Heart right ventricle (tissue), 16 donors: ENCODE data around the gene TMEM181. TPM values are rescaled to one million over a fixed set of nuclear protein-coding genes. Genes with fewer than 3 reads are reported as not detected.

Experiments used
- ATAC-seq, 8 donors: fragments of 200-7000 bp; cut with Tn5 transposase; one replicate each; pipeline ENCODE4 v1.9.1; 2020; ENCODE audit warnings: mild to moderate bottlenecking in 8 of 8, moderate library complexity in 8 of 8, moderate number of reproducible peaks in 1 of 8
- DNase-seq, 2 donors: peaks; one replicate each; pipeline ENCODE4 v3.0.0-alpha.2; 2020
- H3K27ac ChIP-seq, 10 donors: fragments of 200-600 bp; sonication (generic) in 2 of 10; one replicate each; pipeline versions ENCODE4 v1.5.0 to v1.8.0; 2020 to 2022; ENCODE audit warnings: mild to moderate bottlenecking in 3 of 10
- H3K27me3 ChIP-seq, 7 donors: fragments of 200-600 bp; one replicate each; pipeline ENCODE4 v1.8.0; 2021 to 2022; ENCODE audit warnings: mild to moderate bottlenecking in 2 of 7
- H3K36me3 ChIP-seq, 9 donors: fragments of 200-600 bp; sonication (generic) in 1 of 9; one replicate each; pipeline versions ENCODE4 v1.5.0 to v1.8.0; 2020 to 2022; ENCODE audit warnings: mild to moderate bottlenecking in 2 of 9
- H3K4me1 ChIP-seq, 9 donors: fragments of 200-600 bp; sonication (generic) in 1 of 9; one replicate each; pipeline versions ENCODE4 v1.5.0 to v1.8.0; 2020 to 2022; ENCODE audit warnings: mild to moderate bottlenecking in 4 of 9
- H3K4me3 ChIP-seq, 10 donors: fragments of 200-600 bp; sonication (generic) in 2 of 10; one replicate each; pipeline versions ENCODE4 v1.5.0 to v1.8.0; 2020 to 2022; ENCODE audit warnings: mild to moderate bottlenecking in 7 of 10, moderate library complexity in 2 of 10
- H3K9me3 ChIP-seq, 11 donors: fragments of 200-600 bp in 10 of 11; sonication (generic) in 2 of 11; one replicate each; pipeline versions ENCODE4 v1.5.0 to v1.8.0; 2013 to 2022; ENCODE audit warnings: mild to moderate bottlenecking in 2 of 11, control low read depth in 1 of 11, moderate library complexity in 1 of 11
- CTCF ChIP-seq, 9 donors: fragments of 200-600 bp; sonication (generic) in 2 of 9; IDR thresholded peaks; one replicate each; pipeline versions ENCODE4 v1.5.0 to v1.8.0; 2021 to 2022; ENCODE audit warnings: antibody characterized with exemption in 9 of 9, mild to moderate bottlenecking in 5 of 9, moderate library complexity in 1 of 9
- WGBS, 2 donors: extraction: QIAGEN DNeasy Blood & Tissue Kit; methylation state at CpG; one replicate each; pipeline ENCODE4 v1.1.7; 2013; ENCODE audit warnings: inconsistent platforms in 1 of 2; 5-methylcytosine and 5-hydroxymethylcytosine counted together
- intact Hi-C, 10 donors: fragments of 100-400 bp; cut with DNase I; formaldehyde crosslinking; loops; one replicate each; pipeline versions ENCODE4 v1.11.1 to v1.14.2; 2022
- polyA plus RNA-seq, 2 donors: library from polyadenylated mRNA; stranded (reverse); fragments of 200-250 nt; gene quantifications; one replicate each; pipeline ENCODE4 v1.2.3, GENCODE V29; 2013
- total RNA-seq, 10 donors: library from RNA; stranded (reverse); fragmentation: NEBNext Ultra II Directional in 3 of 10; extraction: Animal tissue kit (Norgen Biotek cat#: 25700) in 3 of 10; gene quantifications; one replicate each; pipeline versions ENCODE4 v1.2.1 to v1.2.4, GENCODE V29; 2021 to 2023
- donor health status: Arrhythmogenic right ventricular cardiomyopathy.
- donor health status: ischemic (EF 13 %, LVEDD 7.1; RV severe dilation, severe dysfunction).
- donor health status: healthy with polysubstance abuse.
- donor health status: DM: no; HTN: yes; CAD: no.
- donor health status: DM: no; HTN: no; CAD: no.
- donor health status: ischemic (EF 25% LVEDD 6.9; RV normal size, moderate dysfunction).
- donor health status: ischemic (EF 25% LVEDD 5.7; RV mildly dilated, moderate dysfunction).
- donor health status: healthy.
- donor health status: DM: yes; HTN: yes; CAD: no.
- donor health status: Ischemic cardiomyopathy.
- donor health status: ischemic (EF 35%, LVEDD 5.7; RV mildly dilated, moderate dysfunction).
- donor health status: nonischemic (EF 11% LVEDD 7.7; RV severe dilation, severe dysfunction).
- donor health status: DM: yes; HTN: yes; CAD: no.
- donor health status: PGD.
- donor health status: ischemic (EF 29% LVEDD 5.4; RV normal size, mild dysfunction).
- donor health status: nonischemic (EF 23%, LVEDD 6.1; RV moderate dilation, normal function).

TMEM181 gene
- total and polyA plus RNA-seq, 12 donors, result 5.9 to 13.4 (median 9.6) TPM

GRCh38 chr6:158620963-158621693 lies 61.2 kb downstream of the TMEM181 start:
- WGBS, 2 donors, result 76 to 77% methylated on average over 13 of the region's 13 CpGs
- no peak for TF ChIP-seq CTCF (IDR thresholded peaks at IDR 0.05)
- no peak overlapping the region for H3K27ac ChIP-seq
- no peak overlapping the region for H3K4me3 ChIP-seq
- DNase-seq, result no peak
- peaks cover 0 to 6% (median 0%) of the 10 kb centered on the region in 9 donors for H3K4me1 ChIP-seq
- peaks cover 0 to 62% (median 10%) of the 10 kb centered on the region in 9 donors for H3K36me3 ChIP-seq
- peak in 1 of 8 donors; percentile 50 for ATAC-seq
- H3K9me3 ChIP-seq, result no peaks in the 10 kb centered on the region
- H3K27me3 ChIP-seq, result no peaks in the 10 kb centered on the region
- intact Hi-C loops, result loop anchor here in 3 of 10 donors (10.0 kb wide), 2 partner anchors 64 to 74 kb away; no protein-coding TSS in a partner anchor

GRCh38 chr6:158621694-158622544 lies 62.0 kb downstream of the TMEM181 start:
- Histone ChIP-seq H3K4me1 (peaks cover 0 to 6% (median 0%) of the 10 kb centered on the region in 9 donors), H3K27me3 (no peaks in the 10 kb centered on the region), H3K9me3 (no peaks in the 10 kb centered on the region), H3K4me3 (no peak overlapping the region), H3K36me3 (peaks cover 0 to 70% (median 11%) of the 10 kb centered on the region in 9 donors), H3K27ac (no peak overlapping the region)
- ATAC-seq, result peak in 2 of 8 donors; percentile 9 to 42
- TF ChIP-seq CTCF (IDR thresholded peaks at IDR 0.05), result no peak
- intact Hi-C loops, result loop anchor here in 3 of 10 donors (10.0 kb wide), 2 partner anchors 63 to 73 kb away; no protein-coding TSS in a partner anchor
- no peak for DNase-seq
- WGBS, 2 donors, result 93 to 95% methylated on average over 25 of the region's 25 CpGs

- TF ChIP-seq CTCF (IDR thresholded peaks at IDR 0.05), result no peak
- intact Hi-C loops, result loop anchor here in 3 of 10 donors (10.0 kb wide), 2 partner anchors 62 to 72 kb away; no protein-coding TSS in a partner anchor
- Histone ChIP-seq H3K27me3 (no peaks in the 10 kb centered on the region), H3K4me1 (peaks cover 0 to 11% (median 0%) of the 10 kb centered on the region in 9 donors), H3K9me3 (no peaks in the 10 kb centered on the region), H3K4me3 (no peak overlapping the region), H3K36me3 (peaks cover 0 to 78% (median 11%) of the 10 kb centered on the region in 9 donors), H3K27ac (no peak overlapping the region)
- 89 to 90% methylated on average over 10 of the region's 10 CpGs for WGBS, 2 donors
- no peak for DNase-seq
- ATAC-seq, result no peak
Observed at GRCh38 chr6:158622545-158623190, 62.8 kb downstream of the TMEM181 start.
